H1 (cell line): ENCODE results near the gene BOLL. TPM values are rescaled to one million over a fixed set of nuclear protein-coding genes. Genes with fewer than 3 reads are reported as not detected.

ENCODE experiments used
- CTCF ChIA-PET: fragments of 300-600 bp; sonication (Branson Sonifier 250); formaldehyde crosslinking; loops from one replicate; lab custom pipeline; 2021; ENCODE audit not compliant: partially characterized antibody; lab: Charles Lee
- POLR2A ChIA-PET: fragments of 300-600 bp; sonication (Branson Sonifier 250); formaldehyde crosslinking; loops from one replicate; lab custom pipeline; 2021; ENCODE audit warnings: inconsistent platforms; ENCODE audit not compliant: partially characterized antibody; lab: Charles Lee
- DNase-seq, 2 experiments: peaks; one replicate each; pipeline versions ENCODE4 v3.0.0 to v3.0.0-alpha.2; 2010 to 2022; ENCODE audit warnings: low spot score in 2 of 2, low read depth in 1 of 2, mixed read lengths in 1 of 2
- FAIRE-seq: peaks from 2 replicates; lab custom pipeline; 2011; peaks lifted over from hg19 to GRCh38; lab: Jason Lieb, UNC
- H2AFZ ChIP-seq: 2 replicates; pipeline ENCODE4 v1.8.1; 2012; ENCODE audit warnings: low read length, inconsistent platforms
- H2AK5ac ChIP-seq: 2 replicates; pipeline ENCODE4 v1.6.1; 2013; ENCODE audit warnings: low read depth, low read length
- H2BK120ac ChIP-seq: replicated peaks from 2 replicates; pipeline ENCODE3; 2013; ENCODE audit warnings: low read depth, low read length, inconsistent platforms
- H2BK12ac ChIP-seq: 2 replicates; pipeline ENCODE4 v1.6.1; 2013; ENCODE audit warnings: low read depth, low read length
- H2BK15ac ChIP-seq: 2 replicates; pipeline ENCODE4 v1.6.1; 2013; ENCODE audit warnings: low read length
- H2BK20ac ChIP-seq: 2 replicates; pipeline ENCODE4 v1.6.1; 2013; ENCODE audit warnings: low read length
- H2BK5ac ChIP-seq: 2 replicates; pipeline ENCODE4 v1.6.1; 2013; ENCODE audit warnings: low read depth, low read length
- H3K14ac ChIP-seq: 2 replicates; pipeline ENCODE4 v1.6.1; 2013; ENCODE audit warnings: inconsistent platforms; ENCODE audit not compliant: insufficient read length
- H3K18ac ChIP-seq: 2 replicates; pipeline ENCODE4 v1.6.1; 2013; ENCODE audit warnings: low read length; ENCODE audit errors: extremely low read depth
- H3K23ac ChIP-seq: 2 replicates; pipeline ENCODE4 v1.6.1; 2013; ENCODE audit warnings: inconsistent platforms; ENCODE audit not compliant: insufficient read length
- H3K23me2 ChIP-seq: 2 replicates; pipeline ENCODE4 v1.6.1; 2013; ENCODE audit warnings: low read depth, low read length
- H3K27ac ChIP-seq: 2 replicates; pipeline ENCODE4 v1.6.1; 2011; ENCODE audit warnings: low read depth, low read length, inconsistent platforms
- H3K27me3 ChIP-seq, 4 experiments: replicated peaks in 1 of 4; 1 replicate in 1 of 4; 2 replicates in 3 of 4; pipeline versions ENCODE4 v1.6.1 to v1.8.1; 2011 to 2013; ENCODE audit warnings: low read length in 3 of 4, mild to moderate bottlenecking in 3 of 4, inconsistent platforms in 2 of 4, mixed read lengths in 2 of 4, moderate library complexity in 1 of 4; ENCODE audit not compliant: control insufficient read depth in 3 of 4, insufficient read depth in 3 of 4; ENCODE audit errors: extremely low read depth in 1 of 4
- H3K36me3 ChIP-seq, 4 experiments: 2 replicates each; pipeline versions ENCODE4 v1.6.1 to v1.8.1; 2011 to 2013; ENCODE audit warnings: mild to moderate bottlenecking in 4 of 4, low read length in 3 of 4, moderate library complexity in 2 of 4, control low read depth in 1 of 4, inconsistent platforms in 1 of 4; ENCODE audit not compliant: insufficient read depth in 4 of 4, control insufficient read depth in 2 of 4
- H3K4ac ChIP-seq: replicated peaks from 2 replicates; pipeline ENCODE3; 2013; ENCODE audit warnings: low read length, low read depth, mixed read lengths, inconsistent platforms; ENCODE audit not compliant: insufficient read length
- H3K4me1 ChIP-seq, 4 experiments: replicated peaks in 1 of 4; 1 replicate in 1 of 4; 2 replicates in 3 of 4; pipeline versions ENCODE4 v1.6.1 to v1.8.1; 2011 to 2013; ENCODE audit warnings: low read length in 3 of 4, inconsistent platforms in 2 of 4, mixed read lengths in 1 of 4; ENCODE audit not compliant: insufficient read depth in 4 of 4, control insufficient read depth in 3 of 4
- H3K4me2 ChIP-seq, 2 experiments: 2 replicates each; pipeline versions ENCODE4 v1.6.1 to v1.8.1; 2011 to 2013; ENCODE audit warnings: low read depth in 2 of 2, low read length in 2 of 2, control low read depth in 1 of 2, inconsistent platforms in 1 of 2, mild to moderate bottlenecking in 1 of 2; ENCODE audit not compliant: insufficient read depth in 1 of 2
- H3K4me3 ChIP-seq, 4 experiments: fragments of 200-600, 300-600 bp in 1 of 4; sonication (generic), shearing (Covaris generic), sonication (Bioruptor Twin) in 1 of 4; 2 replicates each; pipeline versions ENCODE4 v1.5.1 to v1.8.1; 2011 to 2016; ENCODE audit warnings: low read length in 4 of 4, low read depth in 3 of 4, control low read depth in 2 of 4, inconsistent platforms in 2 of 4, mild to moderate bottlenecking in 2 of 4, mixed read lengths in 1 of 4, moderate library complexity in 1 of 4; ENCODE audit not compliant: insufficient read depth in 2 of 4; ENCODE audit errors: extremely low read depth in 1 of 4
- H3K56ac ChIP-seq: replicated peaks from 2 replicates; pipeline ENCODE3; 2013; ENCODE audit warnings: low read depth, mild to moderate bottlenecking, mixed read lengths, low read length, inconsistent platforms; ENCODE audit not compliant: insufficient read length
- H3K79me1 ChIP-seq: 2 replicates; pipeline ENCODE4 v1.6.1; 2013; ENCODE audit warnings: low read depth, low read length, control low read depth
- H3K79me2 ChIP-seq, 2 experiments: 2 replicates each; pipeline versions ENCODE4 v1.6.1 to v1.8.1; 2012 to 2013; ENCODE audit warnings: low read length in 2 of 2, mild to moderate bottlenecking in 2 of 2, inconsistent platforms in 1 of 2; ENCODE audit not compliant: insufficient read depth in 2 of 2, control insufficient read depth in 1 of 2
- H3K9ac ChIP-seq, 4 experiments: replicated peaks in 1 of 4; 1 replicate in 1 of 4; 2 replicates in 3 of 4; pipeline versions ENCODE4 v1.6.1 to v1.8.1; 2011 to 2013; ENCODE audit warnings: low read depth in 3 of 4, low read length in 3 of 4, control low read depth in 2 of 4, mild to moderate bottlenecking in 2 of 4, moderate library complexity in 2 of 4, inconsistent platforms in 1 of 4; ENCODE audit errors: extremely low read depth in 1 of 4
- H3K9me3 ChIP-seq, 2 experiments: 2 replicates each; pipeline versions ENCODE4 v1.6.1 to v1.8.1; 2012 to 2013; ENCODE audit warnings: mild to moderate bottlenecking in 2 of 2, moderate library complexity in 2 of 2, control low read depth in 1 of 2, inconsistent platforms in 1 of 2, low read depth in 1 of 2, low read length in 1 of 2, mixed read lengths in 1 of 2; ENCODE audit not compliant: insufficient read depth in 2 of 2
- H4K20me1 ChIP-seq, 2 experiments: replicated peaks in 1 of 2; 2 replicates each; pipeline versions ENCODE3 to v1.8.1; 2011 to 2013; ENCODE audit warnings: inconsistent platforms in 2 of 2, low read length in 2 of 2, mild to moderate bottlenecking in 1 of 2; ENCODE audit not compliant: insufficient read depth in 2 of 2, control insufficient read depth in 1 of 2
- H4K5ac ChIP-seq: 2 replicates; pipeline ENCODE4 v1.6.1; 2013; ENCODE audit warnings: low read length, low read depth, mixed read lengths, inconsistent platforms; ENCODE audit not compliant: insufficient read length
- H4K8ac ChIP-seq: 2 replicates; pipeline ENCODE4 v1.8.0; 2013; ENCODE audit warnings: mild to moderate bottlenecking, moderate library complexity, low read length, inconsistent platforms; ENCODE audit not compliant: insufficient read depth; ENCODE audit errors: extremely low read depth
- H4K91ac ChIP-seq: replicated peaks from 2 replicates; pipeline ENCODE3; 2013; ENCODE audit warnings: low read length, mixed read lengths, inconsistent platforms; ENCODE audit not compliant: insufficient read length
- EP300 ChIP-seq, 2 experiments: IDR thresholded peaks; 1 replicate in 1 of 2; 2 replicates in 1 of 2; pipeline ENCODE4 v1.6.1; 2011 to 2012; ENCODE audit warnings: low read depth in 2 of 2, low read length in 2 of 2, mild to moderate bottlenecking in 2 of 2, borderline replicate concordance in 1 of 2, inconsistent platforms in 1 of 2, moderate library complexity in 1 of 2
- JUN ChIP-seq: IDR thresholded peaks from 2 replicates; pipeline ENCODE4 v1.6.1; 2011; ENCODE audit warnings: low read depth, mild to moderate bottlenecking, improper control_type of control experiment, low read length
- RAD21 ChIP-seq, 2 experiments: IDR thresholded peaks in 1 of 2; conservative IDR thresholded peaks in 1 of 2; 2 replicates each; pipeline ENCODE4 v1.6.1; 2011; ENCODE audit warnings: low read depth in 2 of 2, low read length in 2 of 2, improper control_type of control experiment in 1 of 2, inconsistent platforms in 1 of 2, mild to moderate bottlenecking in 1 of 2, moderate library complexity in 1 of 2
- TAF1 ChIP-seq: IDR thresholded peaks from 2 replicates; pipeline ENCODE4 v1.6.1; 2011; ENCODE audit warnings: mild to moderate bottlenecking, low read depth, low read length
- WGBS, 2 experiments: shearing (Covaris generic) in 1 of 2; methylation state at CpG; one replicate each; pipeline versions ENCODE4 v1.1.6 to v1.1.7; 2013 to 2015; ENCODE audit warnings: low lambda C conversion rate in 2 of 2, mixed read lengths in 2 of 2, inconsistent platforms in 1 of 2, low coverage in 1 of 2, missing lambda C conversion rate in 1 of 2; ENCODE audit not compliant: insufficient replicate concordance in 2 of 2, insufficient coverage in 1 of 2, insufficient read length in 1 of 2; ENCODE audit errors: extremely low coverage in 1 of 2, missing lambda C conversion rate in 1 of 2; 5-methylcytosine and 5-hydroxymethylcytosine counted together
- polyA plus RNA-seq, 7 experiments: library from polyadenylated mRNA; depleted of rRNA in 3 of 7; stranded (reverse) in 5 of 7; unstranded in 2 of 7; fragments of >200 nt in 5 of 7; fragments of 200-250 nt in 2 of 7; gene quantifications; 1 replicate in 5 of 7; 2 replicates in 1 of 7; 4 replicates in 1 of 7; pipeline versions ENCODE4 v1.2.1 to v1.2.3, GENCODE V29; 2011 to 2013; ENCODE audit warnings: missing spikeins in 2 of 7, mixed read lengths in 2 of 7
- total RNA-seq: library from RNA; stranded (reverse); fragmentation: NEBNext Ultra II Directional; extraction: Animal tissue kit (Norgen Biotek cat#: 25700); gene quantifications from 2 replicates; pipeline ENCODE4 v1.2.1, GENCODE V29; 2021

BOLL gene
- total and polyA plus RNA-seq, 2 of the 8 experiments (the other 6 are each of a cell fraction or from before 2014, with no cell fraction given), result not detected

DNA sequence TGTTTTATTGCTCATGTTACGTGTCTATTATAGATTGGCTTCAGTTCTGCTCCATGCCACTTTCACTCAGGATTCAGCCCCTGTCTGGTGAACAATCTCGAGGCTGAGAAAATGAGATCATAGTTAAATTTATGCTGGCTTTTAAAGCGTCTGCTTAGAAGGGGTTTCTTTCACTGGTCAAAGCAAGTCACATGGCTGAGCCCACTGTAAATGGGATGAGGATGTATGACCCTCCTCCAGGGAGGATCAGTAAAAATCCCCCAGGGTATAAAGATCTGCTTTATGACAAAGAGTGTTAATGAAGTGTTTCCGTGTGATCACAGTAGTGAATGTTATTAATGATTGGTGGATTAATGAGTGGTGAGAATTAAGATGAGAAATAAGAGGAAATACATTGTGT is 13.1 kb upstream of the BOLL start:
- Histone ChIP-seq H4K91ac (no peak overlapping the region), H2AFZ (no peak overlapping the region), H3K79me2 (no peaks in the 10 kb centered on the region), H3K4ac (no peak overlapping the region), H2BK20ac (no peak overlapping the region), H3K56ac (no peak overlapping the region), H3K27me3 (peaks cover 0 to 1% (median 0%) of the 10 kb centered on the region in 4 experiments; a peak in 2 of 7 replicates), H2BK12ac (no peak overlapping the region), H2AK5ac (no peak overlapping the region), H3K4me1 (no peaks in the 10 kb centered on the region), H3K9me3 (no peaks in the 10 kb centered on the region), H3K14ac (no peak overlapping the region), H3K27ac (no peak overlapping the region), H3K9ac (no peak overlapping the region), H4K20me1 (no peaks in the 10 kb centered on the region), H4K5ac (no peak overlapping the region), H2BK120ac (no peak overlapping the region), H3K23ac (no peak overlapping the region), H3K36me3 (no peaks in the 10 kb centered on the region), H4K8ac (no peak overlapping the region), H2BK15ac (no peak overlapping the region), H3K4me2 (no peak overlapping the region), H2BK5ac (no peak overlapping the region), H3K23me2 (no peaks in the 10 kb centered on the region), H3K79me1 (no peaks in the 10 kb centered on the region), H3K18ac (no peak overlapping the region), H3K4me3 (no peak overlapping the region)
- ChIA-PET POLR2A (no interaction called here), CTCF (interaction anchor here (0.8 to 1.4 kb wide), 2 partner anchors 19 to 329 kb away, joined by 3 to 4 read pairs; no protein-coding TSS in a partner anchor)
- DNase-seq, result no peak
- WGBS, 2 experiments, result 77 to 100% methylated on average over 1 to 4 of the region's 4 CpGs
- no peak for TF ChIP-seq JUN
- TF ChIP-seq TAF1, result no peak
- no peak for TF ChIP-seq EP300 (IDR thresholded peaks at IDR 0.05; ENCODE audit: borderline replicate concordance in 1 of 2, low read depth in 2 of 2, low read length in 2 of 2)
- no peak for TF ChIP-seq RAD21 (IDR thresholded peaks at IDR 0.05 in 1 of 2, conservative IDR thresholded peaks at IDR 0.05 in 1 of 2; ENCODE audit: low read depth in 2 of 2, low read length in 2 of 2)
- FAIRE-seq, result no peak
